HG03342 (cell line): ENCODE results near the gene LANCL2.
"Not testable (repeated sequence)": the region's sequence is repeated elsewhere in the genome, so short reads cannot be mapped to it uniquely, and the experiment has no call there.

Source experiments
- ATAC-seq: cut with Tn5 transposase; IDR thresholded peaks from one replicate; pipeline ENCODE4 v1.9.1; 2021; ENCODE audit warnings: mild to moderate bottlenecking, moderate library complexity; ENCODE audit not compliant: unreplicated experiment

The LANCL2 gene

DNA sequence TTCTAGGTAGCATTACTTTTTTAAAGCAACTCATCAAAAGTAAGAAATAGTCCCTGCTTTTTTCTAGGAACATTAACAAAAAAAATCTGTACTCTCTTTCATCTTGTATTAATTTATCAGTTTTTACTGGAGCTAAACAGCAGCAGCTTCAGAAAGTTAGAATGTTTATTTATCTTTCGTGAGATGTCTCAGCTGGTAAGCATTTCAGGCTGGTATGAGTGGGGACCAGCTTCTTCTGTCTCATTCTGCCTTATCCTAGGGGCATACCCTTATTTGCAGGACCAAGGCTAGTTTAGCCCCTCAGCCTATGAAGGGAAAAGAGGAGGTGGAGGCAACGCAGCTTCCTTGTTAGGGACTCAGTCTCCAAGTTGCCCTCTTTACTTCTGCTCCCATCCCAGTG lies 35.1 kb downstream of the LANCL2 start:
- no peak for ATAC-seq

DNA sequence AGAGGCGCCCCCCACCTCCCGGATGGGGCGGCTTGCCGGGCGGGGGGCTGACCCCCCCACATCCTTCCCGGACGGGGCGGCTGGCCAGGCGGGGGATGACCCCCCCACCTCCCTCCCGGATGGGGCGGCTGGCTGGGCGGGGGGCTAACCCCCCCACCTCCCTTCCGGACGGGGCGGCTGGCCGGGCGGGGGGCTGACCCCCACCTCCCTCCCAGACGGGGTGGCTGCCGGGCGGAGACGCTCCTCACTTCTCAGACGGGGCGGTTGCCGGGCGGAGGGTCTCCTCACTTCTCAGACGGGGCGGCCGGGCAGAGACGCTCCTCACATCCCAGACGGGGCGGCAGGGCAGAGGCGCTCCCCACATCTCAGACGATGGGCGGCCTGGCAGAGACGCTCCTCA lies 37.4 kb downstream of the LANCL2 start:
- not testable (repeated sequence) for ATAC-seq

DNA sequence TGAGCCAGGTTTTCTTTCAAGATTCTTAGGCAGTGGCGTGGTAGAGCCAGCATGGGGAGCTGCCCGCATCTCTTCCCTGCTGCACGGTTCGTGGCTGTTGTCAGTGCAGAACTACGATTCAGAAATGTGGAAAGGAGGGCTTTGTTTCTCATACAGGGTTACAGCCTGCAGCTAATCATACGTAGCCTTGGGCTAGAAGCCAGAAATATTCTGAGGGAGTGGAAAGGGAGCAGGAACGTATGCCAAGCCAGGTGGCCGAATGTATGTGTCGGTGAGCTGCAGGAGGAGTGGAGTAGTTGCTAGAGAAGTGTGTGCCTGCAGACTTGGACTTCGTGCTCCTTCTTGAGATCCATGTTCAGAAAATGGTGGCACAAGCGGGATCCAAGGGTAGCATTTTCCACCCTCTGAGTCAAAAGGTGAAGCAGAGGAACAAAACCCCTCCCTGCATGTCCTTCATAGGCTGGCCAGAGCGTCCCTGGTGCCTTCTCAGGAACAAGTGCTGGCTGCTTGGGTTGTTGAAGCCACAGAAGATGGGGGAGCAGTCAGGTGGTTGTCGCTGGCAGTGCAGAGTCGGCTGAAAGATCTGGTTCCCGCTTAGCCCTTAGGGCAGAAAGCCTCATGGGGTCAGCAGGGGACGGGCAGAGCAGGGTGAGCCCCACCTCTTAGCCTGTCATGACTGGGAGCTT lies 40.9 kb downstream of the LANCL2 start:
- no peak for ATAC-seq

DNA sequence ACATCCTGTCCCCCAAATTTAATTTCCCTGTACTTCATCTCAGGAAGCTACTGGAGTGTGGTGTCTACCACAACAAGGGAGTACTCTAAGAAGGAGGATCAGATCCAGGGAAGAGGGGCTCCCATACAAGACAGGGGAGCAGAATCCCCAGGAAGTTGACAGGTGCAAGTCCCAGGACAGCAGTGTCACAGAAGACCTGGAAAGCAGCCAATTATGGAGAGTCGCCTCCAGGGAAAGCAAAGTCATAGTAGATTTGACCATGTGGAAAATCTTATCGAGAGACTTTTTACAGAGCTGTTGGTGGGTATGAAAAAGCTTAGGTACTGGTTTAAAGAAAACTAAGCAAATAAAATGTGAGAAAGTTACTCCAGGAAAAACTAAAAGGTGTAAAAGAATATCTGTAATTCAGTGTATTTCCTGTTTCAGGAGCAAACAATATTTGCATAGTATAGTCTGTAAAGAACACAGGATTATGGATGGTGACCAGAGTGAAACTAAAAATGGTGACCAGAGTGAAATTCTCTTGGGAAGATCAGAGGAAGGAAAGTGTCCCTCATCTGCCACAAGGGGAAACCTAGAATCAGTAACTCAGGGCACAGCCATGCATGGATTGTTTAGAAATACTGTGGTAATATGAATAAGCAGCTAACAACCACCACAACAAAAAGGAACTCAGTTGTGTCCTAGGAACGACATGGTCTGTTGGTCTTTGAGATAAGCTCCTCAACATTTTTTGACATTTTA lies 44.5 kb downstream of the LANCL2 start:
- peak; percentile 78 for ATAC-seq

DNA sequence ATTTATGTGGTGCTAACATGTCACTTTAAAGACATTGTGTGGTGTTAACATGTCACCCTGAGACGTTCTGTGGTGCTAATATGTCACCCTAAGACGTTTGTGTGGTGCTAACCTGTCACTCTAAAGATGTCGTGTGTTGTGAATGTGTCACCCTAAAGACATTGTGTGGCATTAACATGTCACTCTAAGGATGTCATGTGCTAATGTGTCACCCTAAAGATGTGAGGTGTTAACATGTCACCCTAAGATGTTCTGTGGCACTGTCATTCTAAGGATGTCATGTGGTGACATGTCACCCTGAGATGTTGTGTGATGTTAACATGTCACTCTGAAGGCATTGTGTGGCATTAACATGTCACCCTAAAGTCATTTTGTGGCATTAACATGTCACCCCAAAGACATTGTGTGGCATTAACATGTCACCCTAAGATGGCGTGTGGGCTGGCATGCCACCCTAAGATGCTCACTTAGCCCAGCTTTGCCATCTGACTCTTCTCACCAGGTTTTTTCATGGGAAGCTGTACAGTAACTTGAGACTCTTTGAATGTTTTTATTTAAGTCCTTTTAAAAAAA lies 45.6 kb downstream of the LANCL2 start:
- ATAC-seq: no peak

DNA sequence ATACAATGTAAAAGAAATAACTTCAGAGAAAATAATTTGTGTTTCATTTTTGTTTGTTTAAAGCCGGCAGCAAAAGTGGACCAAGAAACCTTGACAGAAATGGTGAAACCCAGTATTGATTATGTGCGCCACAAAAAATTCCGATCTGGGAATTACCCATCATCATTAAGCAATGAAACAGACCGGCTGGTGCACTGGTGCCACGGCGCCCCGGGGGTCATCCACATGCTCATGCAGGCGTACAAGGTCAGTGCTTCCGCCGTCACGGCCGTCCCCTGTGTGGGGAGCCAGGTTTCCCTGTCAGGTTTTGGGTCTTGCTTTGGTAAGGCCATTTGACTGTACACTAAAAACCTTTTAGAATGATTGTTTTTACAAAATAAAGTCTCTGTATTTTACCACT lies 46.7 kb downstream of the LANCL2 start:
- ATAC-seq: no peak

DNA sequence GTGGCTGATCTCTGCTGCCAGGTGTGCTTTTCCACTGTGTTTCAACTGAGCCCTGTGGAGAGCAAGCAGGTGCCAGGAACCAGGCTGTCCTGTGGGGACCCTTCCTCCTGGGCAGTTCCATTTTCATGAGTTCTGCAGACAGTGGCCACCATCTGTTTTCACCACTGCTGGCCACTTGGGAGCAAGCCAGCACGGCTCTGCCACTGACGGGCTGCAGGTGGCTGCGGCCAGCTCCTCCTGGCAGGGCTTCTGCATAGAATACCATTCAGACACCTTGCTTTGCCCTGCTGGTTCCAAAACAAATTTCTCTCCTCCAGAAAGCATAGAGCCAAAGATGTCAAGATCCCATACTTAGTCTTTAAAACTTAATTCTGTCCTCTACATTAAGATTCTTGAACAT lies 48.3 kb downstream of the LANCL2 start:
- ATAC-seq: no peak

DNA sequence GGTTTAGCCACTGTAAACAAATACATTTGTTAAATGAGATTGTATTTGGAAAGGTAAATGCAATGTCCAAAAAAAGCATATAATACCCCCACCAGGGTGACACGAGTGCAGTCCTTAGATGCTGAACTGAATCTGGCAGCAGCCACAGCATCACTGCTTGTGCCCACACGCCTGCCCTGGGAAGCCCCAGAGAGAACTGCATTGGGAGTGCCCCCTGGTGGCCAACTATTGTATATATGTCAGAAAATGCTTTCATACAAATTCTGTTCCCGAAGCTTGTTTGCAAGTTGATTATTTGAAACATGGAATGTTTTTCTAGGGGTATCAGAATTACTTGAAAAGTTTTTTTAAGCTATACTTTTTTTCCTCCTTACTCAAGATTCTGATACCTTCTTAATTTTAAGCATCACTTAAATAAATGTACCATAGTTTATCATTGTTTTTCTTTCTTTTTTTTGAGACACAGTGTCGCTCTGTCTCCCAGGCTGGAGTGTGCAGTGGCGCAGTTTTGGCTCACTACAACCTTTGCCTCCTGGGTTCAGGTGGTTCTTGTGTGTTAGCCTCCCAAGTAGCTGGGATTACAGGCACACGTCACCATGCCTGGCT lies 50.1 kb downstream of the LANCL2 start:
- peak; percentile 97 for ATAC-seq

DNA sequence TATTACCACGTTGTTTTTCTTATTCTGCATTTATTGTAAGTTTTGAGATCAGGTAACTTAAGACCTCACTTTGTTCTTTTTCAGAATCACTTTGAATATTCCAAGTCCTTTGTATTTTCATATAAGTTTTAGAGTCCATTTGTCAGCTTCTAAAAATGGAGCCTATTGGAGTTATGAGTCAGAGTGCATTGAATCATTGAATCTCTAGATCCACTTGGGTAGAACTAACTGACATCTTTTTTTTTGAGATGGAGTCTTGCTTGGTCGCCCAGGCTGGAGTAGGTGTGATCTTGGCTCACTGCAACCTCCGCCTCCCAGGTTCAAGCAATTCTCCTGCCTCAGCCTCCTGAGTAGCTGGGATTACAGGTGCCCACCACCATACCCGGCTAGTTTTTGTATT lies 52.3 kb downstream of the LANCL2 start:
- not testable (repeated sequence) for ATAC-seq

DNA sequence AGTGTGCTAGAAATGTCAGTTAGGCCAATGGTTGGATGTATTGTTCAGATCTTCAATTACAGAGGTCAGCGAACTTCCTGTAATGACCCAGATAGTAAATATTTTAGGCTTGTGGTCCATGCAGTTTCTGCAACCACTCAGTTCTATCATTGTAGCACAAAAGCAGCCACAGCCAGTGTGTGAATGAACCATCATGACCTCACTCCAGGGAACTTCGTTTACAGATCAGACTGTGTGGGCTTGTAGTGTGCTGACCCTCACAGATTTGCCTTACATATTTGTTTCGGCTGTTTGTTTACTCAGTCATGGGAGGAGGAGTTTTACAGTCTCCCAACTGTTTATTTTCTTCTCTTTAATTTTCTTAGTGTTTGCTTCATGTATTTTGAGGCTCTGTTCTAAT lies 55.4 kb downstream of the LANCL2 start:
- no peak for ATAC-seq

DNA sequence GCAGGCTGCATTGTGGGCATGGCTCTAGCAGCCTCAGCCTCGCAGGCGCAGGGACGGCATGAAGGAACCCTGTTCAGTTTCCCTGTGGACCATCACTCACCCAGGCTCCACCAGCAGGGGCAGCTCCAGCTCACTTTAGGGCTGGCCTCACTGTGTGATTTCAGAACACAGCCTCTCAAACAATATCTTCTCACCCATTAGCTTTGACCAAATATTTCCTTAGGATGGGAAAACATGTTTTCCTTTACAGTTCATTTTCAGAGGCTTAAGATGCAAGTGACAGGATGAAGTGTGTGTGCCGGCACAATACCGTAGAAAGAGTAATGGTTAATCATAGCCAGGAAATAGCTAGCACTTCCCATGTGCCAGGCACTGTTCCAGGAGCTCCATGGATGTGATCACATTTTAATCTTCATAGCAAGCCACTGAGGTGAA lies 58.2 kb downstream of the LANCL2 start:
- ATAC-seq: no peak

DNA sequence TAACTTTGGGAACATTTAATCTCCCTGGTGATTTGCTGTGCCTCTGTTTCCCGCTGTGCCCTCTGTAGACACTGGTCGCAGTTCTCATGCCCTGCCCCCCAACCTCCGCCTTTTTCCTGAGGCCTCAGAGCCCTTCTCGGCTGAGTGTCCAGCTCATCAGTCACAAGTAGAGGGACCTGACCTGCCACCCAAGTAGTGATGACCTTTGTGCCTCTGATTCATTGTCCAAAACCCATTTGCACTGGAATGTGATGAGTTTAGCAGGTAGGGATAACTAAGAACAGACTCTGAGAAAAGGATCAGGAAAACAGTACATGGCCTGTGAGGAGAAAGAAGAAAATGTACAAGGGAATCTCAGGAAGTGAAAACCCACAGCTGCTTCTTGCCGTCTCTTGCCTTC lies 58.8 kb downstream of the LANCL2 start:
- no peak for ATAC-seq

DNA sequence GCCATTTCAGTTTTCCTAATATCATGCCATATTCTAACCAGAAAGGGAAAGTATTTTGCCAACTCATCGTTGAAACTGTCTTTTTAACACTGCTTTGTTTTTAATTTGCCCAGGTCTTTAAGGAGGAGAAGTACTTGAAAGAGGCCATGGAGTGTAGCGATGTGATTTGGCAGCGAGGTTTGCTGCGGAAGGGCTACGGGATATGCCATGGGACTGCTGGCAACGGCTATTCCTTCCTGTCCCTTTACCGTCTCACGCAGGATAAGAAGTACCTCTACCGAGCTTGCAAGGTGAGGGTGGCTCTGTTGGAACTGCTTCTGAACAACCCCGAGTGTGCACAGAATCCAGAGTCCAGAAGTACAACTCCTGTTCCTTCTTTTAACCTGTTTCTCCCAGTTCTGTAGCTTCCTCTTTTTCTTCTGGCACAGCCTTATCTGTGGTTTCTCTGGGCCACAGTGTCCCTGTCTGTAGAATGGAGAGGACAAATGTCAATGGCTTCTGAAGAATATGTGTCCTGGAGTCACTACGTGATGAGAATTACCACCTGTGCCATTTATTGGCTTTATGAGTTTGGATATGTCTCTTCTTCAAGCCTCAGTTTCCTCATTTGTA lies 60.1 kb downstream of the LANCL2 start:
- ATAC-seq: no peak

DNA sequence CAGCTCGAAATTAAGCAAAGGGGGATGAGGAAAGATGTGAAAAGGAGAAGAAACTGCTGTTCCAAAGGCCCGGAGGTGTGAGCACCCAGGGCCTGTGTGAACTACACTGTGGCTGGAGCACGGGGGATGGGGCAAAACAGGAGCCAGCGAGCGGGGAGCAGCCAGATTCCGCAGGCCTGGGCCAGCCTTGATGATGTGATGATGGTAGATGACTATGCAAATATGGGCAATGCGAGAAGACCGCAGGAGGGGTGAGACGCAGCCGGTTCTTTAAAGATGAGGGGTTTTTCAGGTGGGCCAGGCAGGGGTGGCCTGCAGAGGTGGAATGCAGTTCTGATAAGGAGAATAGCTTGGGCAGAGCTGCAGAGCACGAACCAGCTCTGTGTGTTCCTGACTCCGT lies 61.5 kb downstream of the LANCL2 start:
- ATAC-seq: no peak

DNA sequence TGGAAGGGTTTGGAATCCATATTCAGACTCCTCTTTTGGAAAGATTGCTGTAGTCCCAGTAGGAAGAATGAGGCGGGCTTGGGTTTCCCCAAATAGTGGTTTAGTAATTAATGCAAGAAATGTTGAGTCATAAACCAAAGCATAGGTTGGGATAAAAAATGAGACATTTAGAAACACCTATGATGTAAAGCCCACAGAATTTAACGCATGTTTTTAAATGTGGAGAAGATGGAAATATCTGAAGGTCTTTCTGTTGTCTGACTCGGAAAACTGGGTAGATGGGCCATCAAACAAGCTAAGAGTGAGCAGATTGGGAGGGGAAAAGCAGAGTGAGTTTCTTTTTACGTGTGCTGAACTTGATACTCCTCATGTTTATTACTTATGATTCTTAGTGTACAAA lies 62.2 kb downstream of the LANCL2 start:
- ATAC-seq: no peak

DNA sequence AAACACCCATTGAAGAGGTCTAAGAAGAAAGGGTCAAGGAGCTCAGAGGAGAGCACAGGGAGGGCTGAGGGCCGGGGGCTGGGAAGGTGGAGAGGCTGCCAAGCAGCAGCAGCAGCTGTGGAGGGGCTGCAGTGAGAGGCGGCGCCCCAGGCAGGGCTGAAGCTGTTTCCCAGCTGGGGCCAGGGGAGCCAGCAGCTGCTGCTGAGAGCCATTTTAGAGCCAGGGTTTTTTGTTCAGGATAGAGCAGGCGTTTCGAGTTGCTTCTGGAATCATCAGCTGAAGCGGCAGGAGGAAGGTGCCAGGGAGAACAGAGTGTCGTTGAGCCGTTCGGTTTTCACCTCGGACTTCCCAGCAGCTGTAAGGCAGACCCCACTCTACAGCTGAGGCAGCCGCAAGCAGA lies 62.7 kb downstream of the LANCL2 start:
- no peak for ATAC-seq

DNA sequence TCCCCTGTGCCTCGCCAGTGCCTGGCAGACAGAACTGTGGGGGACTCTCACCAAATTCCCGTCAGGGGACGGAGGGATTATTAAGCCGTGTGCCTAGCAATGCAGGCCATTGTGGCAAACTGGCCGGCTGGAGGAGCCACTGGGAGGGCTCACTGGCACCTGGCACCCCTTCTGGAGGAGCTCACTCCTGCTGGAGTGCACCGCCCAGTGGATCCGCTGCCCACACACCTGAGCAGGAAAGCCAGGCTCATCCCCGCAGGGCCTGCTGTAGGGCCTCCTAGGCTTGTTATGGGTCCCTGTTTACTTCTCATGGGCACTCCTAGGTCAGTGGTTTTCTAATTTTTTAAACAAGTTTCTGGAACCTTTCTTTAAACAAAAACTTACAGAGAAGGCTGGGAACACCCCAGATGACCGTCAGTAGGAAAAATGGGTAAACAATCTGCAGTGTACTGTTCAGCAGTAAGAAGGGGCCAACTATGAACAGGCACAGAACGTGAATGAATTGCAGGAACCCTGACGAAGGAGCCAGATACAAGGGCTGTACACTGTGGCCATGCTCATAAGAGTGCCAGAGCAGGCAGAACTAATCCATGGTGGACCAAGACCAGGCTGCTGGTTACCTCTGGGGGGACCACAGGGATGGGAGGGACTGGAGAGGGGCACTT lies 64.8 kb downstream of the LANCL2 start:
- no peak for ATAC-seq

DNA sequence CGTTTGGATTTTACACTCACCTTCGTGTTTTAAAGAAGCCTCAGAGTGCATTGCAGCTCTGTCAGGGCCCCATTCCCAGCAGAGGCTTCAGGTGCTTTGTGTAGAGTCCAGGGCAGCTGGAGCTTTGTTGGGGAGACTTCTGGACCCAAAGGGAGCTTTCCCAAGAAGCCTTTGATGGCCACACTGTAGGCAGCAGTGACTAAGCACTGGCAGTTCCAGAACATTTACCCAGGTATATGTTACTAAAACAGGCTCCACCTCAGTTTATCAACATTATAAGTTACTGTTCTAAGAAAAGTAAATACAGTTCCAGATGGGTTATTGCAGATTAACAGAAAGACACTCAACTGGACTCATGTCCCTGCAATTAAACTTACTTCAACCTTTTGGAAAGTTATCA lies 66.8 kb downstream of the LANCL2 start:
- ATAC-seq: no peak

DNA sequence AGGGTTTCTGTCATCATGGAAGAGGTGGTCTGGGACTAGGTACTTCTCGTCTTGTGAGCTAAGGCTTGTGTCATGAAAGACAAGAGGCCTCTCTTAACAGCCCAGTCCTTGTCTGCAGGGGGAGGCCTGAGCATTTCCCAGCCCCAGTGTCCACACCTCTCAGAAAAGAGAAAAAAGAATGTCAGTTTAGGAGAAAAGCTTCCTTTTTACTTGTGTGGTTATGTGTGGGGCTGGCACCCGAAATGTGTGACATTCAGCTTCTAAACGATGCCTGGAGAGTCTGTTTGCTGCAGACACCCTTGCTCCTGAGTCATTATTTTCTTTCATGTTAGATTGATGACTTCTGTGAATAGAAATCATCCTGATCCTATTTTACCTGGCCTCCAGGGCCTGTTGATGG lies 67.4 kb downstream of the LANCL2 start:
- ATAC-seq: no peak

DNA sequence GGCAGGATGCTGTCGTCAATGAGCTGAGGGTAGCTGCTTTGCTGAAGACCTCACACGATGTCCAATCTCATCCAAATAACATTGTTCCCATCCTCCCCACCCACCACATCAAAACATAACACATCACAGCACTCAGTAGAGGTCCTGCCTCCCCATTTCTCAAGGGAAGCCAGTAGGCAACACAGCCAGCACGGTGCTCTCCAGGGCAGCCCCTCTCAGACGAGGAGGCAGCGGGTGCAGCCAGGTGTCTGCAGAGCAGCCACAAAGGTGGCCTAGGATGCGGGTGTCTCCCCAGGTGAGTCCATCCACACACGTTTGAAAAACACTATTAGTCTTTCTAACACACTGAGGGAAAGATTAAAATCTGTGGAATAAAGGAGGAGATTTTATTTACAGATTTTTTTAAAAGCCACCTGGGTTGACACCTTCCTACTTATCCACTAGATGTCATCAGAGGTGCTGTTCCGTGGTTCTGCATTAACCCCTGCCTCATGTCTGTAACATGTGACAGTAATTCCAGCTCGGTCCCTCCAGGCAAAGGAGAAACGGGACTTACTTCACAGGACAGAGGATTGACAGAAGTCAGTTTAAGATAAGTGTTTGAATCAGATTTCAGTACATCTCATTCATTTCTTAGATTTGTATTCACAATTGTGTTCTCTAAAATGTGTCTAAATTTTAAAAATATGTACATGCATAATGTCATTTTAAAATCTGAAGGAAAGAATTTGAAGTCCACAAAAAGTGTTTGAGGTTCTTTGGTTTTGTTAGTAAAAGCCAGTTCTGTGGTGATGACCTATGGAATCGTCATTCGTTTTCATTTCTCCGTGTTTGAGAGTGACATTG lies 68.0 kb downstream of the LANCL2 start:
- ATAC-seq: peak; percentile 73
